ENCODE results near the gene ENDOG. TPM values are rescaled to one million over a fixed set of nuclear protein-coding genes. Genes with fewer than 3 reads are reported as not detected.
A peak's percentile ranks its signal among the peaks of the same experiment; 100 is the strongest.
"Not testable (repeated sequence)": the region's sequence is repeated elsewhere in the genome, so short reads cannot be mapped to it uniquely, and the experiment has no call there.

Gene ENDOG
- total and polyA plus RNA-seq, 7 experiments from 2014 or later: 9.4 to 36.7 (median 16.9) TPM

GRCh38 chr9:128773049-128773448 lies 45.3 kb upstream of the ENDOG start:
- Histone ChIP-seq H3K9me3 (ENCODE audit: control insufficient read depth in 2 of 3, low read length in 3 of 3) (peaks cover 0 to 5% (median 0%) of the 10 kb centered on the region in 3 experiments), H3K27me3 (ENCODE audit: control insufficient read depth in 2 of 2, insufficient read depth in 2 of 2, low read length in 2 of 2) (no peaks in the 10 kb centered on the region), H3K4me3 (ENCODE audit: low read length) (no peak overlapping the region), H3K36me3 (ENCODE audit: control insufficient read depth in 2 of 3, insufficient read depth in 3 of 3, low read length in 3 of 3) (peaks cover 0 to 6% (median 0%) of the 10 kb centered on the region in 3 experiments), H3K4me1 (ENCODE audit: control insufficient read depth in 2 of 2, insufficient read depth in 2 of 2, low read length in 2 of 2) (peaks cover 7 to 12% of the 10 kb centered on the region in 2 donors), H3K27ac (ENCODE audit: low read depth, low read length) (no peak overlapping the region)
- Mint-ChIP-seq H3K36me3 (peaks cover 0 to 5% (median 4%) of the 10 kb centered on the region in 5 donors), H3K4me1 (peaks cover 18 to 33% (median 30%) of the 10 kb centered on the region in 7 donors), H3K4me3 (peak overlapping the region in 8 of 10 donors; percentile 42 to 99 (median 90)), H3K27me3 (no peaks in the 10 kb centered on the region), H3K9me3 (peaks cover 0 to 4% (median 0%) of the 10 kb centered on the region in 11 donors), H3K27ac (peak overlapping the region in 7 of 9 donors; percentile 25 to 100 (median 92))
- intact Hi-C loops (cut with micrococcal nuclease): loop anchor here (5.0 kb wide), 3 partner anchors 116 to 496 kb away; partner anchors contain the start of genes DYNC2I2 (in 1 of the 2), GOLGA2 (in 1 of the 2), MIGA2 (in 1 of the 2) and SWI5 (in 1 of the 2)
- ChIA-PET CTCF (no interaction called here), POLR2A (interaction anchor here (0.9 to 3.3 kb wide), 7 partner anchors 9 to 263 kb away, joined by 4 to 31 read pairs (median 10); partner anchors contain the start of genes MIGA2, TBC1D13 and ZDHHC12)
- ATAC-seq: no peak
- DNase-seq: no peak

- POLR2A ChIA-PET: interaction anchor here (1.2 kb wide), 1 partner anchor 15 kb away, joined by 4 read pairs; no protein-coding TSS in a partner anchor
- H3K4me3 ChIP-seq (ENCODE audit: low read length): no peak overlapping the region
- H3K27ac ChIP-seq (ENCODE audit: low read depth, low read length): no peak overlapping the region
- ATAC-seq: no peak
- peaks cover 0 to 5% (median 0%) of the 10 kb centered on the region in 3 experiments for H3K9me3 ChIP-seq (ENCODE audit: control insufficient read depth in 2 of 3, low read length in 3 of 3)
- H3K4me1 ChIP-seq (ENCODE audit: control insufficient read depth in 2 of 2, insufficient read depth in 2 of 2, low read length in 2 of 2): peaks cover 7 to 12% of the 10 kb centered on the region in 2 donors
- DNase-seq: no peak
- no peaks in the 10 kb centered on the region for H3K27me3 ChIP-seq (ENCODE audit: control insufficient read depth in 2 of 2, insufficient read depth in 2 of 2, low read length in 2 of 2)
- intact Hi-C loops (cut with micrococcal nuclease): loop anchor here (5.0 kb wide), 3 partner anchors 118 to 498 kb away; partner anchors contain the start of genes DYNC2I2 (in 1 of the 2), GOLGA2 (in 1 of the 2), MIGA2 (in 1 of the 2) and SWI5 (in 1 of the 2)
- Mint-ChIP-seq H3K4me1 (peaks cover 14 to 16% (median 15%) of the 10 kb centered on the region in 7 donors), H3K9me3 (peaks cover 0 to 4% (median 0%) of the 10 kb centered on the region in 11 donors), H3K36me3 (peaks cover 0 to 5% (median 3%) of the 10 kb centered on the region in 5 donors), H3K27ac (peak overlapping the region in 1 of 9 donors; percentile 57), H3K27me3 (no peaks in the 10 kb centered on the region), H3K4me3 (no peak overlapping the region)
- CTCF ChIA-PET: no interaction called here
- peaks cover 0 to 4% (median 0%) of the 10 kb centered on the region in 3 experiments for H3K36me3 ChIP-seq (ENCODE audit: control insufficient read depth in 2 of 3, insufficient read depth in 3 of 3, low read length in 3 of 3)
Observed at GRCh38 chr9:128774804-128775203, 43.5 kb upstream of the ENDOG start.

- POLR2A ChIA-PET: not testable (repeated sequence)
Observed at GRCh38 chr9:128780093-128780492, 38.2 kb upstream of the ENDOG start.

GRCh38 chr9:128781187-128782070 lies 36.9 kb upstream of the ENDOG start:
- no peak overlapping the region for H3K4me3 ChIP-seq (ENCODE audit: low read length)
- no peak overlapping the region for H3K27ac Mint-ChIP-seq
- H3K9me3 ChIP-seq (ENCODE audit: control insufficient read depth in 2 of 3, low read length in 3 of 3): peaks cover 0 to 4% (median 0%) of the 10 kb centered on the region in 3 experiments
- CTCF ChIA-PET: no interaction called here
- peaks cover 0 to 4% (median 0%) of the 10 kb centered on the region in 7 donors for H3K4me1 Mint-ChIP-seq
- POLR2A ChIA-PET: interaction anchor here (1.3 to 2.8 kb wide), 2 partner anchors 9 to 48 kb away, joined by 3 to 10 read pairs; partner anchors contain the start of genes SPOUT1 and ZER1
- no peak overlapping the region for H3K4me3 Mint-ChIP-seq
- no peaks in the 10 kb centered on the region for H3K36me3 ChIP-seq (ENCODE audit: control insufficient read depth in 2 of 3, insufficient read depth in 3 of 3, low read length in 3 of 3)
- H3K27ac ChIP-seq (ENCODE audit: low read depth, low read length): no peak overlapping the region
- peaks cover 2 to 4% of the 10 kb centered on the region in 2 donors for H3K4me1 ChIP-seq (ENCODE audit: control insufficient read depth in 2 of 2, insufficient read depth in 2 of 2, low read length in 2 of 2)
- ATAC-seq (peak; percentile 37), DNase-seq (no peak)
- no peaks in the 10 kb centered on the region for H3K36me3 Mint-ChIP-seq
- intact Hi-C loops (cut with micrococcal nuclease): no loop called here
- no peaks in the 10 kb centered on the region for H3K27me3 Mint-ChIP-seq
- peaks cover 0 to 5% (median 0%) of the 10 kb centered on the region in 11 donors for H3K9me3 Mint-ChIP-seq
- H3K27me3 ChIP-seq (ENCODE audit: control insufficient read depth in 2 of 2, insufficient read depth in 2 of 2, low read length in 2 of 2): no peaks in the 10 kb centered on the region

More at GRCh38 chr9:128780093-128780492, 38.2 kb upstream of the ENDOG start:
- H3K27ac Mint-ChIP-seq; H3K4me1 Mint-ChIP-seq; H3K27me3 ChIP-seq (ENCODE audit: control insufficient read depth in 2 of 2, insufficient read depth in 2 of 2, low read length in 2 of 2); ATAC-seq; CTCF ChIA-PET; H3K27ac ChIP-seq (ENCODE audit: low read depth, low read length); H3K36me3 Mint-ChIP-seq; intact Hi-C loops (cut with micrococcal nuclease); DNase-seq; H3K9me3 ChIP-seq (ENCODE audit: control insufficient read depth in 2 of 3, low read length in 3 of 3); H3K9me3 Mint-ChIP-seq; H3K4me3 ChIP-seq (ENCODE audit: low read length); H3K36me3 ChIP-seq (ENCODE audit: control insufficient read depth in 2 of 3, insufficient read depth in 3 of 3, low read length in 3 of 3); H3K4me3 Mint-ChIP-seq; H3K27me3 Mint-ChIP-seq; H3K4me1 ChIP-seq (ENCODE audit: control insufficient read depth in 2 of 2, insufficient read depth in 2 of 2, low read length in 2 of 2): not testable (repeated sequence)

GRCh38 chr9:128782669-128783068 lies 35.6 kb upstream of the ENDOG start:
- Histone ChIP-seq H3K27me3 (ENCODE audit: control insufficient read depth in 2 of 2, insufficient read depth in 2 of 2, low read length in 2 of 2) (no peaks in the 10 kb centered on the region), H3K27ac (ENCODE audit: low read depth, low read length) (no peak overlapping the region), H3K4me3 (ENCODE audit: low read length) (no peak overlapping the region), H3K36me3 (ENCODE audit: control insufficient read depth in 2 of 3, insufficient read depth in 3 of 3, low read length in 3 of 3) (peaks cover 0 to 5% (median 0%) of the 10 kb centered on the region in 3 experiments), H3K4me1 (ENCODE audit: control insufficient read depth in 2 of 2, insufficient read depth in 2 of 2, low read length in 2 of 2) (peaks cover 5 to 7% of the 10 kb centered on the region in 2 donors), H3K9me3 (ENCODE audit: control insufficient read depth in 2 of 3, low read length in 3 of 3) (peaks cover 0 to 4% (median 0%) of the 10 kb centered on the region in 3 experiments)
- intact Hi-C loops (cut with micrococcal nuclease): no loop called here
- no peaks in the 10 kb centered on the region for H3K27me3 Mint-ChIP-seq
- H3K4me1 Mint-ChIP-seq: peaks cover under 1 to 10% (median 4%) of the 10 kb centered on the region in 7 donors
- no peak overlapping the region for H3K27ac Mint-ChIP-seq
- DNase-seq (no peak), ATAC-seq (no peak)
- CTCF ChIA-PET: interaction anchor here (0.6 kb wide), 1 partner anchor 106 kb away, joined by 4 read pairs; no protein-coding TSS in a partner anchor
- peaks cover 0 to 5% (median 0%) of the 10 kb centered on the region in 11 donors for H3K9me3 Mint-ChIP-seq
- H3K36me3 Mint-ChIP-seq: no peaks in the 10 kb centered on the region
- POLR2A ChIA-PET: interaction anchor here (2.8 kb wide), 1 partner anchor 10 kb away, joined by 10 read pairs; the partner anchor contains the start of gene ZER1
- H3K4me3 Mint-ChIP-seq: no peak overlapping the region

DNA sequence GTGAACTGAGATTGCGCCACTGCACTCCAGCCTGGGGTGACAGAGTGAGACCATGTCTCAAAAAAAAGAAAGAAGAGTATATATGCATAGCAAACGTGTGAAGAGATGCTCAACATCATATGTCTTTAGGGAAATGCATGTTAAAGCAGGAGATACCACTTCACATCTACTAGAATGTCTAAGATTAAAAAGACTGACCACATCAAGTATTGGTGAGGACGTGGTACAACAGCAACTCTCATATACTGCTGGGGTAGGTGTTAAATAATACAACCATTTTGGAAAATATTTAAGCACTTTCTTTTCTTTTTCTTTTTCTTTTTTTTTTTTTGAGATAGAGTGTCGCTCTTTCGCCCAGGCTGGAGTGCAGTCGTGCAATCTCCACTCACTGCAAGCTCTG lies 32.9 kb upstream of the ENDOG start:
- Histone ChIP-seq H3K36me3 (ENCODE audit: control insufficient read depth in 2 of 3, insufficient read depth in 3 of 3, low read length in 3 of 3) (peaks cover 0 to 13% (median 0%) of the 10 kb centered on the region in 3 experiments), H3K9me3 (ENCODE audit: control insufficient read depth in 2 of 3, low read length in 3 of 3) (peaks cover 0 to 4% (median 0%) of the 10 kb centered on the region in 3 experiments), H3K27me3 (ENCODE audit: control insufficient read depth in 2 of 2, insufficient read depth in 2 of 2, low read length in 2 of 2) (no peaks in the 10 kb centered on the region), H3K27ac (ENCODE audit: low read depth, low read length) (no peak overlapping the region), H3K4me1 (ENCODE audit: control insufficient read depth in 2 of 2, insufficient read depth in 2 of 2, low read length in 2 of 2) (peaks cover 13% of the 10 kb centered on the region in 2 donors), H3K4me3 (ENCODE audit: low read length) (no peak overlapping the region)
- intact Hi-C loops (cut with micrococcal nuclease): loop anchor here (5.0 kb wide), 1 partner anchor 83 kb away; the partner anchor contains the start of gene PKN3 (in 2 of the 2)
- H3K9me3 Mint-ChIP-seq: peaks cover 0 to 5% (median 0%) of the 10 kb centered on the region in 11 donors
- CTCF ChIA-PET: no interaction called here
- H3K36me3 Mint-ChIP-seq: peaks cover 0 to 3% (median 0%) of the 10 kb centered on the region in 5 donors
- H3K4me3 Mint-ChIP-seq: peak overlapping the region in 6 of 10 donors; percentile 7 to 74 (median 35)
- DNase-seq (no peak), ATAC-seq (no peak)
- H3K27ac Mint-ChIP-seq: peak overlapping the region in 7 of 9 donors; percentile 39 to 96 (median 71)
- no peaks in the 10 kb centered on the region for H3K27me3 Mint-ChIP-seq
- POLR2A ChIA-PET: interaction anchor here (0.6 to 1.3 kb wide), 4 partner anchors 8 to 101 kb away, joined by 3 to 4 read pairs (median 4); partner anchors contain the start of gene SPOUT1
- H3K4me1 Mint-ChIP-seq: peaks cover 6 to 28% (median 19%) of the 10 kb centered on the region in 7 donors
